ENCODE results near the gene WWC2.

WWC2 gene

DNA sequence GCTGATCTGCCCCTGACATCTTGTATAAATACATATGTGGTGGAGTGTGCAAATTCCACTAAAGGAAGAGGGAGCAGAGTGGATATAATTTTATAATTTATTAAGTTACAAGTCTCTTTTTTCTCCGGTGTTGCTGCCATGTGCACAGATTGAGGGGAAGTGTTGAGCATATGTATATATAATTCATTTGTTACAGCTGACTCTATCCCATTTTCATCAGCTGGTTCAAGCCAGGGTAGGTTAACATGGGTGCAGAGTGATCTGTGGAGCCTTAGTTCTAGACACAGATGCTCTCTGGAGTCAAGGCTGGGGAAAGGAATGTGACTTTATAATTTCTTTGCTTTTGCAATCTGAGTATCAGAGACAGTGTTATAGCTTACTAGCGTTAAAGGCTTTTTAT lies 103.5 kb downstream of the WWC2 start:
- FAIRE-seq (no peak), DNase-seq (ENCODE audit: insufficient read length, low spot score) (no peak)
- TF ChIP-seq POLR2A (IDR thresholded peaks at IDR 0.05; ENCODE audit: low read depth, low read length) = no peak

DNA sequence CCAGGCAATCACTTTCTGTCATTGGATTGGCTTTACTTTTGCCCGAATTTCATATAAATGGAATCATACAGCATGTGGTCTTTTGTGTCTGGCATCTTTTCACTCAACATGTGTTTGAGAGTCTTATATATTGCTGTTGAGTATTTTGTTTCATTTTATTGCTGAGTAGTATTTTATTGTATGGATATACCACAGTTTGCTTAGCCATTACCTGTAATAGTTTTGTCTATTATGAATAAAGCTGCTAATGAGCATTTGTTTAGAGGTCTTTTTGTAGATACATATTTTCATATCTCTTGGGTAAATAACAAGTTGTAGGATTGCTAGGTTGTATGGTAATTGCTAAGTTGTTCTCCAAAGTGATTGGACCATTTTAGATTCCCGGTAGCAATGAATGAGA lies 105.7 kb downstream of the WWC2 start:
- DNase-seq (ENCODE audit: insufficient read length, low spot score) (no peak), FAIRE-seq (no peak)
- no peak for TF ChIP-seq POLR2A (IDR thresholded peaks at IDR 0.05; ENCODE audit: low read depth, low read length)

DNA sequence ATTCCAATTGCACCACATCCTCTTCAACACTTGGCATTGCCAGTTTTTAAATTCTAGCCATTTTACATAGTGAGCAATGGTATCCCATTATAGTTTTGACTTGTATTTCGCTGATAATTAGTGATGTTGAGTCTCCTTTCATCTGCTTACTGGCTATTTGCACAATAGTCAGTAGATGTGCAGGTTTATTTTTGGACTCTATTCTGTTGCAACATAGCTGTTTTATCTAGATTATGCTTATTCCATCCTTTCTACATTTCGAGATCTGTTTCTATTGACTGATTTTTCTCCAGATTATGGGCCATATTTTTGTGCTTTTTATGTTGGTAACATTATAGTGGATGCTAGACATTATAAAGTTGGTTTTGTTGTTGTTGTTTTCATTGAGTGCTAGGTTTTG lies 106.1 kb downstream of the WWC2 start:
- no peak for DNase-seq (ENCODE audit: insufficient read length, low spot score)
- no peak for TF ChIP-seq POLR2A (IDR thresholded peaks at IDR 0.05; ENCODE audit: low read depth, low read length)
- FAIRE-seq = no peak

GRCh38 chr4:183205709-183206108 lies 106.7 kb downstream of the WWC2 start:
- DNase-seq (ENCODE audit: insufficient read length, low spot score) = no peak
- no peak for FAIRE-seq
- TF ChIP-seq POLR2A (IDR thresholded peaks at IDR 0.05; ENCODE audit: low read depth, low read length) = no peak

DNA sequence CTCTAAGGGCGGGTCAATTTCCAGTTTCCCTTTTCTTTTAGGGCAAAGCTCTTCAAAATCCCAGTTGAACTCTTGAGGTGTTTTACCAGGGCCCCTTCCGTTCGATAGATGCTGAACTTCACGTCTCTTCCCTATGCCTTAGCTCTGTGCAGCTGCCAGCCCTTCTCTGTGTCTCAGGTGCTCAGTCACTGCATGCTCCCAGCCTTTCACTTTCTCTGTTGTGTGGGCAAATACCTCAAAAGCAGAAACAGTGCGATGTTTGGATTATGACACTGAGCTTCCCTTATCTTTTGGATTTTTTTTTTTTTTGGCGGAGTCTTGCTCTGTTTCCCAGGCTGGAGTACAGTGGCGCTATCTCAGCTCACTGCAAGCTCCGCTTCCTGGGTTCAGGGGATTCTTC lies 112.5 kb downstream of the WWC2 start:
- no peak for TF ChIP-seq POLR2A (IDR thresholded peaks at IDR 0.05; ENCODE audit: low read depth, low read length)
- no peak for FAIRE-seq
- DNase-seq (ENCODE audit: insufficient read length, low spot score) = no peak

DNA sequence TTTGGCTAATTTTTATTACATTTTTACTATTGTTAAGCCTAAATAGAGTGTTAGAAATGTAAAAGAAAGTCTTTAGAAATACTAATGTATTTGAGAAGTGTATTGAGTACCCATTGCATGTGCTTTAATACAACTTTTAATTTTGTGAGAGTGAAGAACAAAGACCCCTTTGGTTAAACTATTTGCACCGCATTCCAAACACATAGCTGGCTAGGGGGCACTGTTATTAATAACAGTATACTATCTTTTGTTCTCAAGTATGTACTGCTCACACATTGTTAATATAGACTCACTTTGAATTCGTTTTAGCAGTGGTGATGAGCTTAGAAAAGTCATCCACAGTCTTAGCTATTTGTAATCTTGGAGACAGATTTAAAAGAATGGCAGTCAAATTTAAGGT lies 114.9 kb downstream of the WWC2 start:
- no peak for TF ChIP-seq POLR2A (IDR thresholded peaks at IDR 0.05; ENCODE audit: low read depth, low read length)
- FAIRE-seq (no peak), DNase-seq (ENCODE audit: insufficient read length, low spot score) (no peak)

- FAIRE-seq (no peak), DNase-seq (ENCODE audit: insufficient read length, low spot score) (no peak)
- TF ChIP-seq POLR2A (IDR thresholded peaks at IDR 0.05; ENCODE audit: low read depth, low read length) = no peak
Measured at GRCh38 chr4:183214912-183215488, 115.9 kb downstream of the WWC2 start.

- FAIRE-seq (no peak), DNase-seq (ENCODE audit: insufficient read length, low spot score) (no peak)
- TF ChIP-seq POLR2A (IDR thresholded peaks at IDR 0.05; ENCODE audit: low read depth, low read length) = no peak
Measured at GRCh38 chr4:183220236-183220635, 121.2 kb downstream of the WWC2 start.

GRCh38 chr4:183223053-183223452 lies 124.0 kb downstream of the WWC2 start:
- no peak for FAIRE-seq
- TF ChIP-seq POLR2A (IDR thresholded peaks at IDR 0.05; ENCODE audit: low read depth, low read length) = no peak

DNA sequence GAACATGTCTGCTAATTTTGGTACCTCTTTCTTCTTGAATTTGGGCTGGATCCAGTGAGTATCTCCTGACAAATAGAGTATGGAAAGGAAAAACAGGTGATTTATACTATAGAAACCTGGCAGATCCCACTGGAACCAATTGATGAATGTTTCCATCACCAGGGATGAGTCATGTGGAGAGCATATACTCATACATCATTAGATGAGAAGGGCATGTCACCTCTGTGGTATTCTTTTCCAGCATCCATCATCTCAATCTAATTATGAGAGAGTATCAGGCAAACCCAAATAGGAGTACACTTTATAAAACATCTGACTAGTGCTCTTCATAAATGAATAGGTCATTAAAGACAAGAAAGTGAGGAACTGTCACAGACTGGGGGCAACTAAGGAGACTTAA lies 130.3 kb downstream of the WWC2 start:
- no peak for FAIRE-seq
- no peak for DNase-seq (ENCODE audit: insufficient read length, low spot score)
- no peak for TF ChIP-seq POLR2A (IDR thresholded peaks at IDR 0.05; ENCODE audit: low read depth, low read length)

More at GRCh38 chr4:183223053-183223452, 124.0 kb downstream of the WWC2 start:
- DNase-seq (ENCODE audit: insufficient read length, low spot score) = no peak

- no peak for TF ChIP-seq POLR2A (IDR thresholded peaks at IDR 0.05; ENCODE audit: low read depth, low read length)
- DNase-seq (ENCODE audit: insufficient read length, low spot score) (no peak), FAIRE-seq (no peak)
Measured at GRCh38 chr4:183240581-183241321, 141.7 kb downstream of the WWC2 start.

GRCh38 chr4:183241322-183241640 lies 142.2 kb downstream of the WWC2 start:
- DNase-seq (ENCODE audit: insufficient read length, low spot score) (no peak), FAIRE-seq (no peak)
- TF ChIP-seq POLR2A (IDR thresholded peaks at IDR 0.05; ENCODE audit: low read depth, low read length) = no peak

- no peak for FAIRE-seq
- TF ChIP-seq POLR2A (IDR thresholded peaks at IDR 0.05; ENCODE audit: low read depth, low read length) = no peak
- DNase-seq (ENCODE audit: insufficient read length, low spot score) = no peak
Measured at GRCh38 chr4:183241721-183242151, 142.7 kb downstream of the WWC2 start.

GRCh38 chr4:183242291-183242690 lies 143.2 kb downstream of the WWC2 start:
- no peak for TF ChIP-seq POLR2A (IDR thresholded peaks at IDR 0.05; ENCODE audit: low read depth, low read length)
- no peak for FAIRE-seq
- no peak for DNase-seq (ENCODE audit: insufficient read length, low spot score)

DNA sequence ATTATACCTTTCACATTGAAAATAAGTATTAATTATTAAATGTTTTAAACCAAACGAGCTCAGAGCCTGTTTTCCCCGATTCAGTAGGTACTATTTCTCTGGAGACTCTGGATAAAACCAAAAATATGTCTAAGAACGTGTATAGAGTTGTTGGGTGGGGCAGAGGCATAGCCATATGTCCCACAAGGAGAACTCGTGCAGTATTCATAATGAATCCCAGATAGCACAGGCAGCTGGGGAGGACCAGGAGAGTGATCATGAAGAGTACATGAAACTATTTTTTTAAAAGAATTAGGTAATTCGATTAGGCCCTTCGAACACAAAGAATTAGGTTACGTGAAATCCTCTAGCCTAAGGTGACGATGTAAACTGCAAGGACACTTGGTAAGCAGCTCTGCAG lies 145.0 kb downstream of the WWC2 start:
- no peak for TF ChIP-seq POLR2A (IDR thresholded peaks at IDR 0.05; ENCODE audit: low read depth, low read length)
- DNase-seq (ENCODE audit: insufficient read length, low spot score) = no peak
- FAIRE-seq = no peak

Data from H54 (cell line).